Measurements from ENCODE around the gene PDE4D. TPM values are rescaled to one million over a fixed set of nuclear protein-coding genes. Genes with fewer than 3 reads are reported as not detected.

PDE4D gene
- total RNA-seq, 1 experiment from 2014 or later: 3.3 TPM

- TF ChIP-seq ZNF425 (CRISPR knock-in tag; conservative IDR thresholded peaks at IDR 0.05) (no peak), EMX1 (CRISPR knock-in tag; IDR thresholded peaks at IDR 0.05) (no peak)
These were observed 56.5 kb downstream of the PDE4D start (continued) for GRCh38 chr5:59837071-59837470.

GRCh38 chr5:59835800-59836199 is 57.7 kb downstream of the PDE4D start:
- Mint-ChIP-seq H3K27ac (no peak overlapping the region), H3K4me3 (no peak overlapping the region), H3K36me3 (no peaks in the 10 kb centered on the region), H3K9me3 (no peaks in the 10 kb centered on the region), H3K27me3 (ENCODE audit: low read depth) (no peaks in the 10 kb centered on the region), H3K4me1 (peaks cover 28% of the 10 kb centered on the region)
- CTCF ChIA-PET: no interaction called here
- POLR2A ChIA-PET: no interaction called here
- TF ChIP-seq CBFB (CRISPR knock-in tag; IDR thresholded peaks at IDR 0.05; ENCODE audit: low read depth) (no peak), TEAD1 (CRISPR knock-in tag; IDR thresholded peaks at IDR 0.05) (no peak), SOX15 (CRISPR knock-in tag; IDR thresholded peaks at IDR 0.05) (no peak), JUN (CRISPR knock-in tag; IDR thresholded peaks at IDR 0.05) (no peak), RELA (CRISPR knock-in tag; IDR thresholded peaks at IDR 0.05; ENCODE audit: borderline replicate concordance) (no peak), TEAD4 (CRISPR knock-in tag; IDR thresholded peaks at IDR 0.05) (no peak)
- ATAC-seq: no peak
- no peak for DNase-seq (ENCODE audit: low spot score)

- CTCF ChIA-PET: no interaction called here
- TF ChIP-seq ZNF138 (CRISPR knock-in tag; conservative IDR thresholded peaks at IDR 0.05): no peak
- TF ChIP-seq ZNF219 (CRISPR knock-in tag; IDR thresholded peaks at IDR 0.05; ENCODE audit: borderline replicate concordance): no peak
- TF ChIP-seq ZNF425 (CRISPR knock-in tag; conservative IDR thresholded peaks at IDR 0.05): no peak
- no peak for TF ChIP-seq FOXK1 (CRISPR knock-in tag; IDR thresholded peaks at IDR 0.05)
- TF ChIP-seq PREB (CRISPR knock-in tag; IDR thresholded peaks at IDR 0.05; ENCODE audit: borderline replicate concordance): no peak
- TF ChIP-seq TEAD4 (CRISPR knock-in tag; IDR thresholded peaks at IDR 0.05): no peak
- TF ChIP-seq CTCF (IDR thresholded peaks at IDR 0.05): no peak
- no peak for TF ChIP-seq RORB (CRISPR knock-in tag; IDR thresholded peaks at IDR 0.05)
- TF ChIP-seq FOXP1 (CRISPR knock-in tag; IDR thresholded peaks at IDR 0.05; ENCODE audit: borderline replicate concordance): no peak
- no peak for DNase-seq (ENCODE audit: low spot score)
- no peak for ATAC-seq
- H3K4me1 Mint-ChIP-seq: peaks cover 42% of the 10 kb centered on the region
- no peak overlapping the region for H3K4me3 Mint-ChIP-seq
- no peaks in the 10 kb centered on the region for H3K36me3 Mint-ChIP-seq
- no peaks in the 10 kb centered on the region for H3K9me3 Mint-ChIP-seq
- no peaks in the 10 kb centered on the region for H3K27me3 Mint-ChIP-seq (ENCODE audit: low read depth)
- no peak overlapping the region for H3K27ac Mint-ChIP-seq
- POLR2A ChIA-PET: no interaction called here
These were observed 60.1 kb downstream of the PDE4D start for GRCh38 chr5:59833448-59833847.
